DOHH2 (cell line): ENCODE results near the gene HABP2.

Experiments used
- EZH2phosphoT487 ChIP-seq: fragments of 200-600 bp; sonication (generic); IDR thresholded peaks from 2 replicates; pipeline ENCODE4 v1.6.1; 2017; ENCODE audit warnings: borderline replicate concordance, mild to moderate bottlenecking, antibody characterized with exemption, low read length, moderate library complexity, mixed read lengths
- TF ChIP-seq, protein P1 (sequence below): fragments of 200-600 bp; sonication (generic); IDR thresholded peaks from one replicate; pipeline ENCODE4 v1.5.1; 2014; ENCODE audit warnings: antibody characterized with exemption, mild to moderate bottlenecking, low read depth, low read length; ENCODE audit not compliant: poor library complexity, severe bottlenecking

DNA sequence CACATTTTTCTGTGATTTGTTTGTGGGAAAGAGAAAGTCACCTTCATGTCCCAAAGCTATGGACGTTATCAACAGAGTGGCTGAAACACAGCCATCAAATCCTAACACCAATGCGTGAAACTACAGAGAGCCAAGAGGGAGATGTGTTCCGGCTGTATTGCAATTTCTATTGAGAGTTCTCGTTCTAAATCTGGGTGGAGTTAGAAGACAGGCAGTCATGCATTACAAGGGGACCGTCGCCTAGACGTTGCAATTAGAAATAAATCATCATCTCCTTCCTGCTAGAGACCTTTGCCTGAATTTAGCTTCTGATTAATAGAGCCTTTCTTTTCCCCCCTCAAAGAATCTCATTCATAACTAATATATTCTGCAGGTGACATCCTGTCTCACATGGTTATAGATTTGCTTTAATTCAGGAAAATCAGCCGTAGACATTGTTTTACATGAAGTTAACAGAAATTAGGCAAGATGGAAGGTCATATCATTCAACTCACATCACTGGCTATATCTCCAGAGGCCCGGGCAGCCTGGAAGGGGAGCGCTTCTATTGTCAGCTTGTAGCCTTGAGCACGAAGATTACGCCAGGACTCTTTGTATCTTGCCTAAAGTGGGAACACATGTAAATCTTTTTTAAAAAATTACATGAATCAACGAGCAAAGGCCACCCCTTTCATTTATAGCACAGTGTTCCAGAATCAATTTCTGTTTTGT is 52.6 kb downstream of the HABP2 start:
- TF ChIP-seq, protein P1, sequence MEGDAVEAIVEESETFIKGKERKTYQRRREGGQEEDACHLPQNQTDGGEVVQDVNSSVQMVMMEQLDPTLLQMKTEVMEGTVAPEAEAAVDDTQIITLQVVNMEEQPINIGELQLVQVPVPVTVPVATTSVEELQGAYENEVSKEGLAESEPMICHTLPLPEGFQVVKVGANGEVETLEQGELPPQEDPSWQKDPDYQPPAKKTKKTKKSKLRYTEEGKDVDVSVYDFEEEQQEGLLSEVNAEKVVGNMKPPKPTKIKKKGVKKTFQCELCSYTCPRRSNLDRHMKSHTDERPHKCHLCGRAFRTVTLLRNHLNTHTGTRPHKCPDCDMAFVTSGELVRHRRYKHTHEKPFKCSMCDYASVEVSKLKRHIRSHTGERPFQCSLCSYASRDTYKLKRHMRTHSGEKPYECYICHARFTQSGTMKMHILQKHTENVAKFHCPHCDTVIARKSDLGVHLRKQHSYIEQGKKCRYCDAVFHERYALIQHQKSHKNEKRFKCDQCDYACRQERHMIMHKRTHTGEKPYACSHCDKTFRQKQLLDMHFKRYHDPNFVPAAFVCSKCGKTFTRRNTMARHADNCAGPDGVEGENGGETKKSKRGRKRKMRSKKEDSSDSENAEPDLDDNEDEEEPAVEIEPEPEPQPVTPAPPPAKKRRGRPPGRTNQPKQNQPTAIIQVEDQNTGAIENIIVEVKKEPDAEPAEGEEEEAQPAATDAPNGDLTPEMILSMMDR, result no peak
- TF ChIP-seq EZH2phosphoT487, result no peak
